Activated naive CD8-positive, alpha-beta T cell treated with anti-CD3 and anti-CD28 coated beads for 36 hours (primary cell): ENCODE measurements around the gene SMIM10L1. TPM values are rescaled to one million over a fixed set of nuclear protein-coding genes. Genes with fewer than 3 reads are reported as not detected.

Source experiments
- DNase-seq: peaks from one replicate; pipeline ENCODE4 v3.0.0; 2021
- H3K27ac Mint-ChIP-seq: one replicate; pipeline ENCODE4 v1.8.0; 2022; ENCODE audit warnings: mild to moderate bottlenecking, moderate library complexity, mixed read lengths
- H3K27me3 Mint-ChIP-seq: one replicate; pipeline ENCODE4 v1.8.0; 2022; ENCODE audit warnings: mild to moderate bottlenecking, mixed read lengths
- H3K36me3 Mint-ChIP-seq: one replicate; pipeline ENCODE4 v1.8.0; 2021; ENCODE audit warnings: mild to moderate bottlenecking, mixed read lengths
- H3K4me1 Mint-ChIP-seq: one replicate; pipeline ENCODE4 v1.8.0; 2021; ENCODE audit warnings: mixed read lengths
- H3K4me3 Mint-ChIP-seq: one replicate; pipeline ENCODE4 v1.8.0; 2022; ENCODE audit warnings: mild to moderate bottlenecking, moderate library complexity, mixed read lengths
- H3K9me3 Mint-ChIP-seq: one replicate; pipeline ENCODE4 v1.8.0; 2022; ENCODE audit warnings: mixed read lengths
- total RNA-seq, 2 experiments: library from RNA; stranded (reverse); gene quantifications; one replicate each; pipeline ENCODE4 v1.2.3, GENCODE V29; 2021

The SMIM10L1 gene
- total RNA-seq: 1 to 10 TPM; 8.7 to 9.0 TPM

- peak within 1 kb of the TSS; percentile 97 for H3K4me3 Mint-ChIP-seq
- H3K36me3 Mint-ChIP-seq: peaks cover 62% of the 10 kb centered on the region
- no peaks in the 10 kb centered on the region for H3K27me3 Mint-ChIP-seq
- no peaks in the 10 kb centered on the region for H3K9me3 Mint-ChIP-seq
- peaks cover 45% of the 10 kb centered on the region for H3K4me1 Mint-ChIP-seq
- peak within 1 kb of the TSS; percentile 100 for H3K27ac Mint-ChIP-seq
- DNase-seq: peak; percentile 91
Measured at GRCh38 chr12:11171145-11171968, at the start of gene SMIM10L1. Gene SMIM10L1, plus strand, starts transcription at chr12:11171194. Its CDS starts 163 bp downstream, at chr12:11171357.

GRCh38 chr12:11130382-11130781, 40.6 kb upstream of the SMIM10L1 start:
- H3K4me1 Mint-ChIP-seq: peaks cover 13% of the 10 kb centered on the region
- no peak for DNase-seq
- no peak overlapping the region for H3K4me3 Mint-ChIP-seq
- H3K27me3 Mint-ChIP-seq: no peaks in the 10 kb centered on the region
- peak overlapping the region; percentile 50 for H3K27ac Mint-ChIP-seq
- H3K36me3 Mint-ChIP-seq: peaks cover 43% of the 10 kb centered on the region
- peaks cover 9% of the 10 kb centered on the region for H3K9me3 Mint-ChIP-seq

DNA sequence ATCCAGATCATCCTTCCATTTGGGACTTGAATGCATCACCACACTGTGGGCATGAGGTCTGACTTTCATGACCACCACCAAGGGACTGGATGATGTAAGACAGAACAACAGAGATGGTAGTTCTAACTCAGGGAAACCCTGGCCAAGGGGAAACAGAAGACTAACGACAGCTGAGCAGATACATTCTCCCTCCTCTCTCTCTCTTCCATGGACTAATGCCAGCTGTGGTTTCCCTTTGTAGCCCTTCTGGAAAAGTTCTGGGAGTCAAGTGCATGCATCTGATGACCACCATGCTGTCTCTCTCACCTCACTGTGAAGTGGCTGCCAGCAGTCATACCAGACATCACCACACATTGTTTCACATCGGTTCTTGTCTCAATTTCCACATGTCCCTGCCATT, 40.0 kb upstream of the SMIM10L1 start:
- H3K36me3 Mint-ChIP-seq: peaks cover 44% of the 10 kb centered on the region
- H3K27me3 Mint-ChIP-seq: no peaks in the 10 kb centered on the region

GRCh38 chr12:11133162-11133561, 37.8 kb upstream of the SMIM10L1 start:
- no peaks in the 10 kb centered on the region for H3K27me3 Mint-ChIP-seq
- peaks cover 2% of the 10 kb centered on the region for H3K9me3 Mint-ChIP-seq
- no peak overlapping the region for H3K4me3 Mint-ChIP-seq
- H3K4me1 Mint-ChIP-seq: peaks cover 29% of the 10 kb centered on the region
- no peak overlapping the region for H3K27ac Mint-ChIP-seq
- H3K36me3 Mint-ChIP-seq: peaks cover 42% of the 10 kb centered on the region
- no peak for DNase-seq

More for the DNA sequence above, 40.0 kb upstream of the SMIM10L1 start:
- DNase-seq: no peak
- Mint-ChIP-seq H3K4me1 (peaks cover 16% of the 10 kb centered on the region), H3K27ac (no peak overlapping the region), H3K4me3 (no peak overlapping the region), H3K9me3 (peaks cover 9% of the 10 kb centered on the region)

GRCh38 chr12:11133816-11134215, 37.2 kb upstream of the SMIM10L1 start:
- Mint-ChIP-seq H3K4me1 (peaks cover 29% of the 10 kb centered on the region), H3K27me3 (no peaks in the 10 kb centered on the region), H3K27ac (no peak overlapping the region), H3K4me3 (no peak overlapping the region), H3K9me3 (no peaks in the 10 kb centered on the region), H3K36me3 (peaks cover 35% of the 10 kb centered on the region)
- DNase-seq: no peak

DNA sequence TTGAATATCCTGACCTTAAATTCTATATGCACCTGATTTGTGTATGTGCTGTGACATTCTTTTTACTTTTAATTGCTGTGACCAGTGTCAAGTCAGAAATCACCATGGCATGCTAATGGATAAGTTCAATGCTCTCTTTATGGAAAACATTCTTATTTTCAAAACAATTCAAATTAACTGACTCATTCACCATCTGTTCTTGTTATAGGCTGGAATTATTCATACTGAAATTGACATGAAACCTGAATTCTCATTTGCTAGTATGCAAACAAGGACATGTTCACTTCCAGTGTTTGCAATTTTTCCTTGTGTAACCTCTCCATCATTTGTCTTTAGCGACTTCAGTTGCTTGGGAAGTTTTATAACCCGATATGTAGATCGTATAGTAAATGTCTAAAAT, 36.7 kb upstream of the SMIM10L1 start, which contains the start of gene TAS2R30:
TSS of gene TAS2R30 (minus strand) at position 340 of the 400 bp plus-strand sequence. CDS start 400 bp downstream, outside the sequence.
- DNase-seq: no peak
- peaks cover 29% of the 10 kb centered on the region for H3K4me1 Mint-ChIP-seq
- no peak within 1 kb of the TSS for H3K27ac Mint-ChIP-seq
- no peaks in the 10 kb centered on the region for H3K9me3 Mint-ChIP-seq
- H3K36me3 Mint-ChIP-seq: peaks cover 30% of the 10 kb centered on the region
- no peaks in the 10 kb centered on the region for H3K27me3 Mint-ChIP-seq
- H3K4me3 Mint-ChIP-seq: no peak within 1 kb of the TSS

- peaks cover 2% of the 10 kb centered on the region for H3K9me3 Mint-ChIP-seq
- peaks cover 28% of the 10 kb centered on the region for H3K36me3 Mint-ChIP-seq
- no peak overlapping the region for H3K27ac Mint-ChIP-seq
- H3K4me3 Mint-ChIP-seq: no peak overlapping the region
- DNase-seq: no peak
- H3K4me1 Mint-ChIP-seq: peaks cover 30% of the 10 kb centered on the region
- H3K27me3 Mint-ChIP-seq: no peaks in the 10 kb centered on the region
Measured at GRCh38 chr12:11136075-11136474, 34.9 kb upstream of the SMIM10L1 start.

- Mint-ChIP-seq H3K27me3 (no peaks in the 10 kb centered on the region), H3K27ac (no peak overlapping the region), H3K36me3 (peaks cover 52% of the 10 kb centered on the region), H3K4me3 (no peak overlapping the region), H3K9me3 (peaks cover 20% of the 10 kb centered on the region), H3K4me1 (peaks cover 9% of the 10 kb centered on the region)
- no peak for DNase-seq
Measured at GRCh38 chr12:11143352-11143751, 27.6 kb upstream of the SMIM10L1 start.

DNA sequence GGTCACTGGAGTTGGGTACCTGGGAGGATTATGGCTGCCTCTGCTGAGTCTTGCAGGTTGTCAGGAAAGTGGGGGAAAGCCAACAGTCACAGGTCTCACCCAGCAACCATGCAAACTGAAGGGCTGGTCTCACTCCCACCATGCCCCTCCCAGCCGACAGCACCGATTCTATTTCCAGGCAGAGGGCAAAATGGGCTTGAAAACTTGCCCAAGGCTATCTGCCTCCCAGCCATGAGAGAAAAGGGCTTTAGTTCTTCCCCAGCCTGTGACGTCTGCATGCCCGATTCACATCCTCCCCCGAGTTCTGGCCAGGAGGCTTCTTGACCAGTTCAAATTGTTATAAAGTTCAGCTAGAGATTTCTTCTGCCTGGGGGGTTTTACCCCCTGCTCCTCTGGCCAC, 26.7 kb upstream of the SMIM10L1 start:
- H3K27me3 Mint-ChIP-seq: no peaks in the 10 kb centered on the region
- H3K4me1 Mint-ChIP-seq: peaks cover 9% of the 10 kb centered on the region
- H3K9me3 Mint-ChIP-seq: peaks cover 20% of the 10 kb centered on the region
- H3K27ac Mint-ChIP-seq: no peak overlapping the region
- DNase-seq: no peak
- H3K36me3 Mint-ChIP-seq: peaks cover 56% of the 10 kb centered on the region
- H3K4me3 Mint-ChIP-seq: no peak overlapping the region

DNA sequence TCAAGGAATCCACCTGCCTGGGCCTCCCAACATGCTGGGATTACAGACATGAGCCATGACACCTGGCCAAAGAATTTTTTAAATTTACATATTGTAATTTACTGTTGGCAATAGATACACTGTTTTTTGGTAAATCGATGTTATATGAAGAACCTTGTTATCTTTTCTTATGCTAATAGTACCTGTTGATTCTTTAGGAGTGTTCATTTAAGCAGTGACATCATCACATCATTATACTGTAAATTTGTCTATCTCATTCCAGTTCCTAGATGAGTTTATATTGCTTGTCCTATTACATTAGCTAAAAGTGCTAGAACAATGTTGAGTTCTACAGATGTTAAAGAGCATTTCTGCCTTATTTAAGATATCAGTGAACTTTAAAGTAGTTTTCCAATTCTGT, 23.6 kb upstream of the SMIM10L1 start:
- peaks cover 2% of the 10 kb centered on the region for H3K4me1 Mint-ChIP-seq
- H3K27ac Mint-ChIP-seq: no peak overlapping the region
- no peaks in the 10 kb centered on the region for H3K27me3 Mint-ChIP-seq
- peaks cover 22% of the 10 kb centered on the region for H3K9me3 Mint-ChIP-seq
- H3K36me3 Mint-ChIP-seq: peaks cover 45% of the 10 kb centered on the region
- H3K4me3 Mint-ChIP-seq: no peak overlapping the region
- no peak for DNase-seq

- H3K36me3 Mint-ChIP-seq: peaks cover 39% of the 10 kb centered on the region
- H3K27me3 Mint-ChIP-seq: no peaks in the 10 kb centered on the region
- H3K4me3 Mint-ChIP-seq: no peak overlapping the region
- peaks cover 3% of the 10 kb centered on the region for H3K4me1 Mint-ChIP-seq
- H3K27ac Mint-ChIP-seq: no peak overlapping the region
- DNase-seq: no peak
- H3K9me3 Mint-ChIP-seq: peaks cover 9% of the 10 kb centered on the region
Measured at GRCh38 chr12:11150832-11151231, 20.2 kb upstream of the SMIM10L1 start.

DNA sequence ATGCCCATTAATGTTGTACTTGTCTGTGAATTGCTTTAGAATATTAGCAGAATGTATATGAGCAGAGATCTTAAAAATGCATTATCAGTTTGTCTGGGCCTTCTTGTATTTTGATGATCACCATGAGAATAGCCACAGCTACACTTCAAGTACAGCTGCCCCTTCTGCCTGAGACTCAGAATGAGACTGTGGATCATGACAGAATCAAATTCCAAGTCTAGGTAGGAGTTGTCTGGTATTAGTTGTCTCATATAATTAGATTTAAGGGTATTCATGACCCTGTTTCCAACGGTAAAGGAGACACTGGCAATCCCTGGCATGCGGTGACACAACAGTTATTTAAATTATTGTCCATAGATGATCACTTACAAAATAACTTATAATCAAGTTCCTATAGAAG, 18.3 kb upstream of the SMIM10L1 start:
- no peak for DNase-seq
- H3K27me3 Mint-ChIP-seq: no peaks in the 10 kb centered on the region
- peaks cover 3% of the 10 kb centered on the region for H3K4me1 Mint-ChIP-seq
- no peak overlapping the region for H3K27ac Mint-ChIP-seq
- H3K4me3 Mint-ChIP-seq: no peak overlapping the region
- peaks cover 16% of the 10 kb centered on the region for H3K9me3 Mint-ChIP-seq
- peaks cover 49% of the 10 kb centered on the region for H3K36me3 Mint-ChIP-seq

GRCh38 chr12:11154400-11154925, 16.5 kb upstream of the SMIM10L1 start:
- H3K9me3 Mint-ChIP-seq: peaks cover 16% of the 10 kb centered on the region
- H3K4me1 Mint-ChIP-seq: peaks cover 11% of the 10 kb centered on the region
- H3K27ac Mint-ChIP-seq: no peak overlapping the region
- no peak overlapping the region for H3K4me3 Mint-ChIP-seq
- no peaks in the 10 kb centered on the region for H3K27me3 Mint-ChIP-seq
- peaks cover 54% of the 10 kb centered on the region for H3K36me3 Mint-ChIP-seq
- no peak for DNase-seq

- no peak overlapping the region for H3K4me3 Mint-ChIP-seq
- no peak overlapping the region for H3K27ac Mint-ChIP-seq
- no peak for DNase-seq
- no peaks in the 10 kb centered on the region for H3K27me3 Mint-ChIP-seq
- H3K36me3 Mint-ChIP-seq: peaks cover 54% of the 10 kb centered on the region
- H3K9me3 Mint-ChIP-seq: peaks cover 12% of the 10 kb centered on the region
- H3K4me1 Mint-ChIP-seq: peaks cover 35% of the 10 kb centered on the region
Measured at GRCh38 chr12:11158885-11159444, 12.0 kb upstream of the SMIM10L1 start.

DNA sequence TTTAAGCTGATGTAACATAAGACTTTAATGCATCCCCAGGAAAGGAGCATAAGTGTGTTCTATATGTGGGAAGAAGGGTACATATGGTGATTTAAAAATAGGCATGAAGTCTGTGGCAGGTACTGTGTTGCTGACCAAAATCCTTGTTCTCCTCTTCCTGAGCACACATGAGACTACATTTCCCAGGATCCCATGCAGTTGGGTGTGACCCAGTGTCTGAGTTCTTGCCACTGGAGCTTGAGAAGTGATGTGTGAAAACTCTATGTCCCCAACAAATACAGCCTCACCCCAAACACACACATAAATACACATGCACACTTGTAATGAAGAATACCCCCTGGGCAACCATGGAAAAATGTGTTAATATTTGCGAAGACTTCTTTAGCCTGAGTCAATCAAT, 8.5 kb upstream of the SMIM10L1 start:
- DNase-seq: no peak
- Mint-ChIP-seq H3K9me3 (no peaks in the 10 kb centered on the region), H3K36me3 (peaks cover 46% of the 10 kb centered on the region), H3K4me3 (no peak overlapping the region), H3K27ac (no peak overlapping the region), H3K27me3 (no peaks in the 10 kb centered on the region), H3K4me1 (peaks cover 53% of the 10 kb centered on the region)
